ENCODE measurements around the gene KCNG4. TPM values are rescaled to one million over a fixed set of nuclear protein-coding genes. Genes with fewer than 3 reads are reported as not detected.

Gene KCNG4
- polyA plus RNA-seq, 1 donor (not counting 4 experiments of a cell fraction or from before 2014, with no cell fraction given), result not detected

GRCh38 chr16:84214451-84215066 lies 25.3 kb downstream of the KCNG4 start:
- Histone ChIP-seq H3K79me2 (ENCODE audit: control insufficient read depth, insufficient read depth, low read length) (no peaks in the 10 kb centered on the region), H3K36me3 (ENCODE audit: control insufficient read depth in 2 of 2, extremely low read depth in 1 of 2, insufficient read depth in 2 of 2, low read length in 2 of 2) (no peaks in the 10 kb centered on the region), H3K9me3 (ENCODE audit: control insufficient read depth, low read depth, low read length) (no peaks in the 10 kb centered on the region), H2AFZ (ENCODE audit: control insufficient read depth, low read length) (no peak overlapping the region), H3K4me2 (ENCODE audit: control insufficient read depth, extremely low read depth, insufficient read depth, low read depth, low read length) (no peak overlapping the region), H3K4me3 (ENCODE audit: control insufficient read depth in 2 of 3, extremely low read depth in 1 of 3, insufficient read depth in 2 of 3, low read depth in 1 of 3, low read length in 3 of 3) (no peak overlapping the region), H3K9me1 (ENCODE audit: control insufficient read depth, extremely low read depth, insufficient read depth, low read length) (no peaks in the 10 kb centered on the region), H3K4me1 (ENCODE audit: control insufficient read depth, extremely low read depth, insufficient read depth, low read length) (no peaks in the 10 kb centered on the region), H3K9ac (ENCODE audit: control insufficient read depth, extremely low read depth, insufficient read depth, low read length) (no peak overlapping the region), H3K27ac (ENCODE audit: control insufficient read depth, insufficient read depth, low read length) (no peak overlapping the region), H4K20me1 (ENCODE audit: control insufficient read depth, extremely low read depth, insufficient read depth, low read length) (no peaks in the 10 kb centered on the region), H3K27me3 (ENCODE audit: control insufficient read depth, extremely low read depth, insufficient read depth, low read length) (peaks cover 7% of the 10 kb centered on the region)
- TF ChIP-seq EZH2 (IDR thresholded peaks at IDR 0.05; ENCODE audit: low read length), result no peak
- TF ChIP-seq, protein P1, sequence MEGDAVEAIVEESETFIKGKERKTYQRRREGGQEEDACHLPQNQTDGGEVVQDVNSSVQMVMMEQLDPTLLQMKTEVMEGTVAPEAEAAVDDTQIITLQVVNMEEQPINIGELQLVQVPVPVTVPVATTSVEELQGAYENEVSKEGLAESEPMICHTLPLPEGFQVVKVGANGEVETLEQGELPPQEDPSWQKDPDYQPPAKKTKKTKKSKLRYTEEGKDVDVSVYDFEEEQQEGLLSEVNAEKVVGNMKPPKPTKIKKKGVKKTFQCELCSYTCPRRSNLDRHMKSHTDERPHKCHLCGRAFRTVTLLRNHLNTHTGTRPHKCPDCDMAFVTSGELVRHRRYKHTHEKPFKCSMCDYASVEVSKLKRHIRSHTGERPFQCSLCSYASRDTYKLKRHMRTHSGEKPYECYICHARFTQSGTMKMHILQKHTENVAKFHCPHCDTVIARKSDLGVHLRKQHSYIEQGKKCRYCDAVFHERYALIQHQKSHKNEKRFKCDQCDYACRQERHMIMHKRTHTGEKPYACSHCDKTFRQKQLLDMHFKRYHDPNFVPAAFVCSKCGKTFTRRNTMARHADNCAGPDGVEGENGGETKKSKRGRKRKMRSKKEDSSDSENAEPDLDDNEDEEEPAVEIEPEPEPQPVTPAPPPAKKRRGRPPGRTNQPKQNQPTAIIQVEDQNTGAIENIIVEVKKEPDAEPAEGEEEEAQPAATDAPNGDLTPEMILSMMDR (optimal IDR thresholded peaks at IDR 0.05 in 1 of 3, IDR thresholded peaks at IDR 0.05 in 1 of 3, conservative IDR thresholded peaks at IDR 0.05 in 1 of 3; ENCODE audit: extremely low read depth in 1 of 3, insufficient read depth in 2 of 3, low read length in 3 of 3), result no peak
- DNase-seq (ENCODE audit: low read depth, low spot score), result no peak
- dilution Hi-C loops (cut with MboI; ENCODE audit: extremely low pct_ligation_motif_present, low sequenced_read_pairs), result no loop called here
- FAIRE-seq, result no peak

DNA sequence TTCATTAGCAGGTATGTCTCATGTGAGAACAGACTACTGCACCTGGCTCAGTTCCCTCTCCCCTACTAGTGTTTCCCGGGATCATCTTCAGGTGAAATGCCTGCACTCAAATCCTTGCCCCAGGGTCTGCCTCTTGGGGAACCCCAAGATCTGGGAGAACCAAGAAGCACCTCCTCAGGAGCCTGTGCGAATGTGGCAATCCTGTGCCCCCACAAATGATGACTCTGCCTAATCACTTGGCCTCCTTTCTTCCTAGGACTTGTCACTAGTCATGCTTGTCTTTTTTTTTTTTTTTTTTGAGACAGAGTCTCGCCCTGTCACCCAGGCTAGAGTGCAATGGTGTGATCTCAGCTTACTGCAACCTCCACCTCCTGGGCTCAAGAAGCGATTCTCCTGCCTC lies 27.2 kb downstream of the KCNG4 start:
- H3K27me3 ChIP-seq (ENCODE audit: control insufficient read depth, extremely low read depth, insufficient read depth, low read length), result no peaks in the 10 kb centered on the region
- no peaks in the 10 kb centered on the region for H4K20me1 ChIP-seq (ENCODE audit: control insufficient read depth, extremely low read depth, insufficient read depth, low read length)
- DNase-seq (ENCODE audit: low read depth, low spot score) (no peak), FAIRE-seq (no peak)
- no peak overlapping the region for H3K9ac ChIP-seq (ENCODE audit: control insufficient read depth, extremely low read depth, insufficient read depth, low read length)
- H3K36me3 ChIP-seq (ENCODE audit: control insufficient read depth in 2 of 2, extremely low read depth in 1 of 2, insufficient read depth in 2 of 2, low read length in 2 of 2), result no peaks in the 10 kb centered on the region
- dilution Hi-C loops (cut with MboI; ENCODE audit: extremely low pct_ligation_motif_present, low sequenced_read_pairs), result no loop called here
- no peaks in the 10 kb centered on the region for H3K9me1 ChIP-seq (ENCODE audit: control insufficient read depth, extremely low read depth, insufficient read depth, low read length)
- H3K4me1 ChIP-seq (ENCODE audit: control insufficient read depth, extremely low read depth, insufficient read depth, low read length), result no peaks in the 10 kb centered on the region
- no peak overlapping the region for H3K27ac ChIP-seq (ENCODE audit: control insufficient read depth, insufficient read depth, low read length)
- H3K4me2 ChIP-seq (ENCODE audit: control insufficient read depth, extremely low read depth, insufficient read depth, low read depth, low read length), result no peak overlapping the region
- no peaks in the 10 kb centered on the region for H3K9me3 ChIP-seq (ENCODE audit: control insufficient read depth, low read depth, low read length)
- H3K4me3 ChIP-seq (ENCODE audit: control insufficient read depth in 2 of 3, extremely low read depth in 1 of 3, insufficient read depth in 2 of 3, low read depth in 1 of 3, low read length in 3 of 3), result no peak overlapping the region
- H2AFZ ChIP-seq (ENCODE audit: control insufficient read depth, low read length), result no peak overlapping the region
- TF ChIP-seq EZH2 (IDR thresholded peaks at IDR 0.05; ENCODE audit: low read length), result no peak
- TF ChIP-seq, protein P1 (optimal IDR thresholded peaks at IDR 0.05 in 1 of 3, IDR thresholded peaks at IDR 0.05 in 1 of 3, conservative IDR thresholded peaks at IDR 0.05 in 1 of 3; ENCODE audit: extremely low read depth in 1 of 3, insufficient read depth in 2 of 3, low read length in 3 of 3), result no peak
- no peaks in the 10 kb centered on the region for H3K79me2 ChIP-seq (ENCODE audit: control insufficient read depth, insufficient read depth, low read length)

Data from keratinocyte (primary cell).